Brain microvascular endothelial cell (primary cell): ENCODE measurements around the gene CNIH3.

ENCODE experiments used
- DNase-seq: peaks from one replicate; pipeline ENCODE4 v3.0.0-alpha.2; 2020
- H3K27ac ChIP-seq: fragments of 250-450 bp; sonication (Bioruptor Pico); 2 replicates; pipeline ENCODE4 v1.5.1; 2020; ENCODE audit warnings: mild to moderate bottlenecking, moderate library complexity
- H3K27me3 ChIP-seq: fragments of 250-450 bp; sonication (Bioruptor Pico); replicated peaks from 2 replicates; pipeline ENCODE4 v1.5.1; 2020; ENCODE audit warnings: mild to moderate bottlenecking
- H3K36me3 ChIP-seq: fragments of 250-450 bp; sonication (Bioruptor Pico); replicated peaks from 2 replicates; pipeline ENCODE4 v1.5.1; 2020; ENCODE audit warnings: mild to moderate bottlenecking
- H3K4me3 ChIP-seq: 2 replicates; pipeline ENCODE4 v1.5.1; 2011; ENCODE audit warnings: low read depth, mild to moderate bottlenecking, control low read depth, low read length, moderate library complexity
- in situ Hi-C: cut with HindIII; loops from 2 replicates; pipeline ENCODE4 v1.10.0; 2017; ENCODE audit warnings: low sequenced_read_pairs, low pct_ligation_motif_present
- TF ChIP-seq, protein P1 (sequence below): IDR thresholded peaks from 2 replicates; pipeline ENCODE4 v1.5.1; 2011; ENCODE audit warnings: low read depth, mild to moderate bottlenecking, moderate library complexity, low read length, control low read depth, inconsistent platforms; ENCODE audit errors: missing control alignments

Gene CNIH3

DNA sequence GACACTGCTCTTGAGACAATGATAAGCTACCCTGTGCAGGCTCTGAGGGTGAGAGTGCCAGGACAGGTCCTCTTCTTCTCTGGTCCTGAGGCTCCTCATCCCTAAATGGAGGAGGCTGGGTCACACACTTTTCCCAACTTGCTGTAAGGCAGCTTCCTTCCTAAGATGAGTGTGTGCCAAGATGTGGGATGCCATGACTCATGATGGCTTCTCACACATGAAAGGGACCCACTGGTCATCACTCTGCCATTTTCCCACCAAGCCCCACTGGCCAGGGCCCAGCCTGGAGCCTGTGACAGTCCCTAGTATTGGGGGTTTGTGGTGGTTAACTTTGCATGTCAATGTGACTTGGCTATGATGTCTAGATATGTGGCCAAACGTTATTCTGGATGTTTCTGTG lies 54.4 kb downstream of the CNIH3 start:
- no peak for DNase-seq
- H3K4me3 ChIP-seq, result no peak overlapping the region
- TF ChIP-seq, protein P1, sequence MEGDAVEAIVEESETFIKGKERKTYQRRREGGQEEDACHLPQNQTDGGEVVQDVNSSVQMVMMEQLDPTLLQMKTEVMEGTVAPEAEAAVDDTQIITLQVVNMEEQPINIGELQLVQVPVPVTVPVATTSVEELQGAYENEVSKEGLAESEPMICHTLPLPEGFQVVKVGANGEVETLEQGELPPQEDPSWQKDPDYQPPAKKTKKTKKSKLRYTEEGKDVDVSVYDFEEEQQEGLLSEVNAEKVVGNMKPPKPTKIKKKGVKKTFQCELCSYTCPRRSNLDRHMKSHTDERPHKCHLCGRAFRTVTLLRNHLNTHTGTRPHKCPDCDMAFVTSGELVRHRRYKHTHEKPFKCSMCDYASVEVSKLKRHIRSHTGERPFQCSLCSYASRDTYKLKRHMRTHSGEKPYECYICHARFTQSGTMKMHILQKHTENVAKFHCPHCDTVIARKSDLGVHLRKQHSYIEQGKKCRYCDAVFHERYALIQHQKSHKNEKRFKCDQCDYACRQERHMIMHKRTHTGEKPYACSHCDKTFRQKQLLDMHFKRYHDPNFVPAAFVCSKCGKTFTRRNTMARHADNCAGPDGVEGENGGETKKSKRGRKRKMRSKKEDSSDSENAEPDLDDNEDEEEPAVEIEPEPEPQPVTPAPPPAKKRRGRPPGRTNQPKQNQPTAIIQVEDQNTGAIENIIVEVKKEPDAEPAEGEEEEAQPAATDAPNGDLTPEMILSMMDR, result no peak
- H3K27ac ChIP-seq, result no peak overlapping the region
- H3K27me3 ChIP-seq, result no peaks in the 10 kb centered on the region
- no peaks in the 10 kb centered on the region for H3K36me3 ChIP-seq
- in situ Hi-C loops, result no loop called here

DNA sequence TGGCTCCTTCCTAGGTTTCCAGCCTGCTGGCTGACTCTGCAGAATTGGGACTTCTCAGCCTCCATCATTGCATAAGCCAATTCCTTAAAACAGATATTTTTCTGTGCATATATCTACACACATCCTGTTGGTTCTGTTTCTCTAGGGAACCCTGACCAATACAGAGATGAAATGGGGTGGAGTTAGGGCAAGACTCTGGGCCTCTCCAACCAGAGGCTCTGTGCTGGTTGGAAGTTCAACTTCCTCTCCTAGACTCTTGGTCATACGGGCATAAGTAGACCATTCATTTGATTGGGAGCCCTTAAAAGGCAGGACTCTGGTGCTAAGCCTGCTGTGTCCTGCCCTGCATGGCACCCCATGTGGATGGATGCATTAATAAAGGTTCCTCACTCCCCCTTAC lies 55.0 kb downstream of the CNIH3 start:
- H3K36me3 ChIP-seq, result no peaks in the 10 kb centered on the region
- in situ Hi-C loops, result no loop called here
- no peak overlapping the region for H3K27ac ChIP-seq
- no peaks in the 10 kb centered on the region for H3K27me3 ChIP-seq
- TF ChIP-seq, protein P1, result no peak
- DNase-seq, result no peak
- H3K4me3 ChIP-seq, result no peak overlapping the region

DNA sequence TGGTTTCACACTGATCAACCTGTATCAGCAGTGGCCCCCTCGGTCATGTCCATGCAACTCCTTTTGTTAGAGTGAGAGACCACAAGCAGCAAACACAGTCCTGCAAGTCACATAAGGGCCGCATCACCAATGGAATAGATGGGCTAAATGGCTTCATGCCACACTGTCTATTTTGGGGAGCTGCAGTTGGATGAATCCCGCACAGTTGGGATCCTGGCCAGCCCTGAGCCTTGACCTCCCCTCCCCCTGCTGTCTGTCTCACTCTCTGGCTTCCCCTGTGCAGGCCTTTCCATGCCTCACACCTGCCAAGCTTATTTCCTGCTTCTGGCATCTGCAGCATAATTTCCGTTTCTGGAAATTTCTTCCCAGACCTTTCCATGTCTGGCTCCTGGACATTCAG lies 57.0 kb downstream of the CNIH3 start:
- Histone ChIP-seq H3K4me3 (no peak overlapping the region), H3K36me3 (no peaks in the 10 kb centered on the region), H3K27me3 (no peaks in the 10 kb centered on the region), H3K27ac (no peak overlapping the region)
- TF ChIP-seq, protein P1, result no peak
- no peak for DNase-seq
- in situ Hi-C loops, result no loop called here

DNA sequence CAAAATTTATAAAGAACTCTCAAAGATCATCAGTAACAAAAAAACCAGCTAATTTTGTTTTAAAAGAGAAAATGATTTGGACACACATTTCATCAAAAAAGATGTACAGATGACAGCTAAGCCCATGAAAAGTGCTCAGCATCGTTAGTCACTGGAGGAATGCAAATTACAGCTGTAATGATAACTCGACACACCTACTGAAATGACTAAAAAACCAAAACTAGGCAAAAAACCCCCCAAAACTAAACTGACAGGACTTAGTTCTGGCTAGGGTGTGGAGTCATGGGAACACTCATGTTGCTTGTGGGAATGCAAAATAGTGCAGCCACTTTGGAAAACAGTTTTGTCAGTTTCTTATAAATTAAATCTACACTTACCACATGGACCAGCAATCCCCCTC lies 59.5 kb downstream of the CNIH3 start:
- no peaks in the 10 kb centered on the region for H3K27me3 ChIP-seq
- H3K36me3 ChIP-seq, result no peaks in the 10 kb centered on the region
- H3K27ac ChIP-seq, result no peak overlapping the region
- no peak overlapping the region for H3K4me3 ChIP-seq
- in situ Hi-C loops, result no loop called here
- TF ChIP-seq, protein P1, result no peak
- no peak for DNase-seq

DNA sequence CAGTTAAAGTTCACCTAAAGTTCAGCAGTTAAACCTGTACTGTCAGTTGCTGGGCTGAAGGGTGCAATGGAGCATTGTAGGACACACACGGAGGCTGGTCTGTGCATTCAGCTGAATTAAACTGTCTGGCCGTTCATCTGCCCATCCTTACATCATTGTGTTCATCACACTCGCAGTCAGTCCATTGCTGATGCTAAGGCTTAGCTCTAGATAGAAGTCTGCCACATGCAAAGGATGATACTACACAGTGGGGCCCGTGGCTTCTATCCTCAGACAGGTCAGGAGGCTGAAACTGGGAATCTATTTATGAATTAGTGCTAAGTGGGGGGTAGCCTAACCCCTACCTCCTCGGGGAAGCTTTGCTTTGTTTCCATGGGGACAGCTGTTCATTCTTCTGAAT lies 60.4 kb downstream of the CNIH3 start:
- no peak overlapping the region for H3K27ac ChIP-seq
- no peaks in the 10 kb centered on the region for H3K36me3 ChIP-seq
- no peak overlapping the region for H3K4me3 ChIP-seq
- no peak for DNase-seq
- TF ChIP-seq, protein P1, result no peak
- no peaks in the 10 kb centered on the region for H3K27me3 ChIP-seq
- in situ Hi-C loops, result no loop called here

DNA sequence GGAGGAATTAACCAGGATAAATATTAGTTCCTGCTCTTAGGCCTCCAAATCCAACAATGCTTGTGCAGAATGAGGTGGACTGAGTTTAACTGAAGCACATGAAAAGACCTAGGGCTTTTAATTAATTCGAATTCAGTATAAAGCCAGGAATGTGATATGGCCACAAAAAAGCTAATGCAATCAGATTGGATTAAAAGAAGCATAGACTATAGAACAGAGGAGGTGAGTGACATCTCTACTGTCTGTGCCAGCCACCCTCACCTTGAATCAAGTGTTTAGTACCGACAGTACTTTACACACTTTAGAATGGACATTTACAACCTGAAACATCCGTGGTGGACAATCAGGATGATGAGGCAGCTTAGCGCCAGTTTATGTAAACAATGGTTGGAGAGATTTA lies 62.1 kb downstream of the CNIH3 start:
- no peaks in the 10 kb centered on the region for H3K36me3 ChIP-seq
- H3K4me3 ChIP-seq, result no peak overlapping the region
- no peak for DNase-seq
- in situ Hi-C loops, result no loop called here
- TF ChIP-seq, protein P1, result no peak
- H3K27me3 ChIP-seq, result no peaks in the 10 kb centered on the region
- no peak overlapping the region for H3K27ac ChIP-seq
